SK-N-SH treated with all-trans-retinoic acid at 6 μM for 48 hours (cell line): ENCODE measurements around the gene C1orf159.

Source experiments
- ATAC-seq: fragments of 200-7000 bp; cut with Tn5 transposase; 3 replicates; pipeline ENCODE4 v1.9.1; 2020; ENCODE audit warnings: mild to moderate bottlenecking, moderate library complexity
- CREB5 ChIP-seq: fragments of 250-450 bp; sonication (Bioruptor Pico); IDR thresholded peaks from 2 replicates; pipeline ENCODE4 v1.5.1; 2020; ENCODE audit warnings: low read depth, mild to moderate bottlenecking, moderate library complexity
- CSDC2 ChIP-seq: fragments of 250-450 bp; sonication (Bioruptor Pico); IDR thresholded peaks from 2 replicates; pipeline ENCODE4 v1.5.0; 2020; ENCODE audit warnings: mild to moderate bottlenecking, moderate library complexity
- OSR1 ChIP-seq: fragments of 250-450 bp; sonication (Bioruptor Pico); IDR thresholded peaks from 2 replicates; pipeline ENCODE4 v1.8.0; 2022; ENCODE audit warnings: moderate library complexity, mild to moderate bottlenecking, inconsistent platforms
- POU6F1 ChIP-seq: fragments of 250-450 bp; sonication (Bioruptor Pico); IDR thresholded peaks from 2 replicates; pipeline ENCODE4 v1.8.0; 2021; ENCODE audit warnings: low read depth, mild to moderate bottlenecking, moderate library complexity, borderline replicate concordance
- SNAI2 ChIP-seq: fragments of 250-450 bp; sonication (Bioruptor Pico); IDR thresholded peaks from 2 replicates; pipeline ENCODE4 v1.5.0; 2020; ENCODE audit warnings: mild to moderate bottlenecking, moderate library complexity
- TCF4 ChIP-seq: fragments of 250-450 bp; sonication (Bioruptor Pico); IDR thresholded peaks from 2 replicates; pipeline ENCODE4 v1.8.0; 2021; ENCODE audit warnings: mild to moderate bottlenecking, moderate library complexity, borderline replicate concordance
- TOX ChIP-seq: fragments of 250-450 bp; sonication (Bioruptor Pico); IDR thresholded peaks from 2 replicates; pipeline ENCODE4 v1.8.0; 2021; ENCODE audit warnings: mild to moderate bottlenecking, moderate library complexity, borderline replicate concordance
- TSHZ2 ChIP-seq: fragments of 250-450 bp; sonication (Bioruptor Pico); IDR thresholded peaks from 2 replicates; pipeline ENCODE4 v1.5.0; 2020; ENCODE audit warnings: mild to moderate bottlenecking, moderate library complexity
- ZC3H10 ChIP-seq: fragments of 250-450 bp; sonication (Bioruptor Pico); IDR thresholded peaks from 2 replicates; pipeline ENCODE4 v1.5.1; 2021; ENCODE audit warnings: mild to moderate bottlenecking, moderate library complexity
- ZNF565 ChIP-seq: fragments of 450-650 bp; formaldehyde crosslinking; conservative IDR thresholded peaks from 2 replicates; pipeline ENCODE4 v1.5.0; 2020; ENCODE audit warnings: low read depth, mild to moderate bottlenecking, moderate library complexity
- ZNF70 ChIP-seq: fragments of 450-650 bp; formaldehyde crosslinking; IDR thresholded peaks from 2 replicates; pipeline ENCODE4 v1.5.0; 2020; ENCODE audit warnings: mild to moderate bottlenecking, moderate library complexity
- ZNF8 ChIP-seq: fragments of 450-650 bp; formaldehyde crosslinking; IDR thresholded peaks from 2 replicates; pipeline ENCODE4 v1.5.0; 2020; ENCODE audit warnings: mild to moderate bottlenecking, moderate library complexity

The C1orf159 gene

GRCh38 chr1:1132042-1132950 is 16.4 kb upstream of the C1orf159 start (continued):
- TF ChIP-seq TSHZ2 (CRISPR knock-in tag) = no peak
- no peak for TF ChIP-seq ZC3H10 (CRISPR knock-in tag)
- no peak for TF ChIP-seq SNAI2 (CRISPR knock-in tag)
- no peak for TF ChIP-seq ZNF70
- no peak for TF ChIP-seq CREB5 (CRISPR knock-in tag)
- TF ChIP-seq ZNF8 (CRISPR knock-in tag) = no peak

- ATAC-seq = no peak
- no peak for TF ChIP-seq OSR1 (CRISPR knock-in tag)
- TF ChIP-seq CREB5 (CRISPR knock-in tag) = no peak
- TF ChIP-seq POU6F1 (CRISPR knock-in tag) = no peak
- no peak for TF ChIP-seq TCF4 (CRISPR knock-in tag)
Observed at GRCh38 chr1:1130206-1131120, 14.6 kb upstream of the C1orf159 start.

GRCh38 chr1:1129381-1129821 is 13.5 kb upstream of the C1orf159 start:
- ATAC-seq = no peak
- TF ChIP-seq CSDC2 (CRISPR knock-in tag) (no peak), TOX (CRISPR knock-in tag) (no peak), CREB5 (CRISPR knock-in tag) (no peak), ZNF565 (CRISPR knock-in tag) (no peak)

GRCh38 chr1:1128454-1129139 is 12.7 kb upstream of the C1orf159 start:
- ATAC-seq = no peak
- no peak for TF ChIP-seq ZNF8 (CRISPR knock-in tag)
